ENCODE measurements around the gene BRICD5.

DNA sequence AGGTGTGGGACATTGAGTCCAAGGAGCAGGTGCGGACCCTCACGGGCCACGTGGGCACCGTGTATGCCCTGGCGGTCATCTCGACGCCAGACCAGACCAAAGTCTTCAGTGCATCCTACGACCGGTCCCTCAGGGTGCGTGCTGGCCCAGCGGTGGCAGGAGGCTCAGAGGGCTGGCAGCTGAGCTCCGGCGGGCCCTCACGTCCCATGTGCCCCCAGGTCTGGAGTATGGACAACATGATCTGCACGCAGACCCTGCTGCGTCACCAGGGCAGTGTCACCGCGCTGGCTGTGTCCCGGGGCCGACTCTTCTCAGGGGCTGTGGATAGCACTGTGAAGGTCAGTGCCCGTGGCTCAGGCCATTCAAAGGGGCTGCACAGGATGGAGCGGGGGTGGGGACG, 34.6 kb downstream of the BRICD5 start:
- TF ChIP-seq POLR2AphosphoS5 (IDR thresholded peaks at IDR 0.05; ENCODE audit: low read depth, low read length) (no peak), TAF1 (IDR thresholded peaks at IDR 0.05; ENCODE audit: low read depth, low read length) (no peak), POU2F2 (IDR thresholded peaks at IDR 0.05; ENCODE audit: low read depth, low read length) (no peak), POLR2A (IDR thresholded peaks at IDR 0.05; ENCODE audit: low read depth, low read length) (no peak), SPI1 (IDR thresholded peaks at IDR 0.05; ENCODE audit: low read depth, low read length) (no peak)

Data from GM12891 (cell line).